Endothelial cell of umbilical vein (primary cell): ENCODE data around the gene TSTD1.
"Not testable (repeated sequence)": the region's sequence is repeated elsewhere in the genome, so short reads cannot be mapped to it uniquely, and the experiment has no call there.

Experiments used
- CTCF ChIP-seq, 2 donors: IDR thresholded peaks; 1 replicate in 1 of 2; 2 replicates in 1 of 2; pipeline ENCODE4 v1.5.1; 2011; ENCODE audit warnings: low read length in 2 of 2, mild to moderate bottlenecking in 2 of 2, moderate library complexity in 2 of 2, control low read depth in 1 of 2, inconsistent platforms in 1 of 2, low read depth in 1 of 2; ENCODE audit not compliant: insufficient read depth in 1 of 2; ENCODE audit errors: extremely low read depth in 1 of 2
- MYC ChIP-seq: IDR thresholded peaks from one replicate; pipeline ENCODE4 v1.6.1; 2011; ENCODE audit warnings: mild to moderate bottlenecking, low read depth, low read length
- POLR2A ChIP-seq: IDR thresholded peaks from 2 replicates; pipeline ENCODE4 v1.6.1; 2012; ENCODE audit warnings: low read depth, mild to moderate bottlenecking, control low read depth, low read length
- POLR2AphosphoS5 ChIP-seq: IDR thresholded peaks from 2 replicates; pipeline ENCODE4 v1.6.1; 2012; ENCODE audit warnings: low read depth, mild to moderate bottlenecking, control low read depth, low read length, moderate library complexity; ENCODE audit not compliant: insufficient read depth

GRCh38 chr1:161016683-161017082 lies 22.1 kb downstream of the TSTD1 start:
- not testable (repeated sequence) for TF ChIP-seq CTCF (IDR thresholded peaks at IDR 0.05; ENCODE audit: extremely low read depth in 1 of 2, insufficient read depth in 1 of 2, low read depth in 1 of 2, low read length in 2 of 2); POLR2A; POLR2AphosphoS5; MYC
